OCI-LY3 (cell line): ENCODE measurements around the gene SFXN3.

ENCODE experiments used
- H2AFZ ChIP-seq: fragments of 200-600, 300-600 bp; shearing (Covaris generic); 2 replicates; pipeline ENCODE4 v1.6.0; 2014; ENCODE audit warnings: antibody characterized with exemption, low read depth, low read length
- H3K27ac ChIP-seq: fragments of 200-600, 300-600 bp; sonication (generic); 2 replicates; pipeline ENCODE4 v1.5.1; 2014; ENCODE audit warnings: mild to moderate bottlenecking, low read length, moderate library complexity, mixed read lengths
- H3K27me3 ChIP-seq: fragments of 200-600, 300-600 bp; sonication (generic); 2 replicates; pipeline ENCODE4 v1.6.1; 2014; ENCODE audit warnings: low read depth, low read length, mixed read lengths
- H3K36me3 ChIP-seq: fragments of 200-600, 300-600 bp; sonication (generic); replicated peaks from 2 replicates; pipeline ENCODE3; 2014; ENCODE audit warnings: low read depth, low read length, mixed read lengths
- H3K4me1 ChIP-seq: fragments of 300-600, 200-600 bp; sonication (generic); 2 replicates; pipeline ENCODE4 v1.6.1; 2014; ENCODE audit warnings: low read length, mixed read lengths
- H3K4me2 ChIP-seq: fragments of 200-600, 300-600 bp; sonication (generic); 2 replicates; pipeline ENCODE4 v1.6.1; 2014; ENCODE audit warnings: low read length, mixed read lengths
- H3K4me3 ChIP-seq: fragments of 300-600, 200-600 bp; sonication (generic); 2 replicates; pipeline ENCODE4 v1.5.1; 2014; ENCODE audit warnings: antibody characterized with exemption, mild to moderate bottlenecking, low read length, moderate library complexity
- H3K79me2 ChIP-seq: fragments of 300-600, 200-600 bp; shearing (Covaris generic); 2 replicates; pipeline ENCODE4 v1.6.1; 2014; ENCODE audit warnings: mild to moderate bottlenecking, low read length, mixed read lengths
- H3K9ac ChIP-seq: fragments of 300-600, 200-600 bp; shearing (Covaris generic); 2 replicates; pipeline ENCODE4 v1.6.0; 2014; ENCODE audit warnings: mild to moderate bottlenecking, low read length, moderate library complexity
- H3K9me3 ChIP-seq: fragments of 200-600, 300-600 bp; shearing (Covaris generic); 2 replicates; pipeline ENCODE4 v1.6.1; 2014; ENCODE audit warnings: low read length, mixed read lengths; ENCODE audit not compliant: insufficient read depth
- H4K20me1 ChIP-seq: fragments of 200-600, 300-600 bp; sonication (generic); 2 replicates; pipeline ENCODE4 v1.6.1; 2016; ENCODE audit warnings: low read length, mixed read lengths; ENCODE audit not compliant: insufficient read depth
- EZH2phosphoT487 ChIP-seq: fragments of 200-600 bp; shearing (Covaris generic); IDR thresholded peaks from 2 replicates; pipeline ENCODE4 v1.6.1; 2018; ENCODE audit warnings: antibody characterized with exemption, mixed run types, low read depth
- TF ChIP-seq, protein P1 (sequence below): fragments of 200-600, 300-600 bp; sonication (generic); IDR thresholded peaks from 2 replicates; pipeline ENCODE4 v1.5.1; 2014; ENCODE audit warnings: antibody characterized with exemption, low read length, low read depth

Gene SFXN3

DNA sequence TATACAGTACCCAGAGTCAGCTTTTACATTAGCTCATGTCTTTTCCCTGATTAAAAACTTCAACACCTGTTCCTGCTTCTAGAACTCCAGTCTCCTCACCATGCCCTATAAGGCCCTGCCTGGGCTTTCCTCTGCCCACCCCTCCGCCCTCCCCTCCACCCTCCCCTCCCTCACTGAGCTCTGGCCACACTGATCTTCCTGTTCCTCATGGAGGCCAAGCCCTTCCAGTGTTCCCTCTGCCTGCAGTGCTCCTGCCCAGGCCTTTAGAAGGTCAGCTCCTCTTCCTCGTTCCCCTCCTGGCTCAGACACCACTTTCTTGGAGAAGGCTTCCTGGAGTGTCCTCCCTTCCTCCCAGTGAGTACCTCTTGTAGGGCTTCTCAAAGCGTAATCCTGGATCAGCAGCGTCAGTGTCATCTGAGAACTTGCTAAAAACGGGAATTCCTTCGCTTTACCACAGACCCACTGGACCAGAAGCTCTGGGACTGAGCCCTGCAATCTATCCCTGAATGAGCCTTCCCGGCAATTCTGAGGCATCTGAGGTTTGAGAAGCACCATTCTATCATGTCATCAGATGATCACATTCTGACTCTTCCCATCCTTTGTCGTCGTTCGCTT is 3.8 kb upstream of the SFXN3 start:
- Histone ChIP-seq H3K79me2 (no peaks in the 10 kb centered on the region), H3K27me3 (peaks cover 29% of the 10 kb centered on the region), H3K36me3 (no peaks in the 10 kb centered on the region), H3K4me2 (no peak overlapping the region), H2AFZ (no peak overlapping the region), H4K20me1 (no peaks in the 10 kb centered on the region), H3K9ac (no peak overlapping the region), H3K4me1 (peaks cover 5% of the 10 kb centered on the region), H3K27ac (no peak overlapping the region), H3K9me3 (no peaks in the 10 kb centered on the region), H3K4me3 (no peak overlapping the region)
- TF ChIP-seq EZH2phosphoT487, result no peak
- TF ChIP-seq, protein P1, sequence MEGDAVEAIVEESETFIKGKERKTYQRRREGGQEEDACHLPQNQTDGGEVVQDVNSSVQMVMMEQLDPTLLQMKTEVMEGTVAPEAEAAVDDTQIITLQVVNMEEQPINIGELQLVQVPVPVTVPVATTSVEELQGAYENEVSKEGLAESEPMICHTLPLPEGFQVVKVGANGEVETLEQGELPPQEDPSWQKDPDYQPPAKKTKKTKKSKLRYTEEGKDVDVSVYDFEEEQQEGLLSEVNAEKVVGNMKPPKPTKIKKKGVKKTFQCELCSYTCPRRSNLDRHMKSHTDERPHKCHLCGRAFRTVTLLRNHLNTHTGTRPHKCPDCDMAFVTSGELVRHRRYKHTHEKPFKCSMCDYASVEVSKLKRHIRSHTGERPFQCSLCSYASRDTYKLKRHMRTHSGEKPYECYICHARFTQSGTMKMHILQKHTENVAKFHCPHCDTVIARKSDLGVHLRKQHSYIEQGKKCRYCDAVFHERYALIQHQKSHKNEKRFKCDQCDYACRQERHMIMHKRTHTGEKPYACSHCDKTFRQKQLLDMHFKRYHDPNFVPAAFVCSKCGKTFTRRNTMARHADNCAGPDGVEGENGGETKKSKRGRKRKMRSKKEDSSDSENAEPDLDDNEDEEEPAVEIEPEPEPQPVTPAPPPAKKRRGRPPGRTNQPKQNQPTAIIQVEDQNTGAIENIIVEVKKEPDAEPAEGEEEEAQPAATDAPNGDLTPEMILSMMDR, result no peak

DNA sequence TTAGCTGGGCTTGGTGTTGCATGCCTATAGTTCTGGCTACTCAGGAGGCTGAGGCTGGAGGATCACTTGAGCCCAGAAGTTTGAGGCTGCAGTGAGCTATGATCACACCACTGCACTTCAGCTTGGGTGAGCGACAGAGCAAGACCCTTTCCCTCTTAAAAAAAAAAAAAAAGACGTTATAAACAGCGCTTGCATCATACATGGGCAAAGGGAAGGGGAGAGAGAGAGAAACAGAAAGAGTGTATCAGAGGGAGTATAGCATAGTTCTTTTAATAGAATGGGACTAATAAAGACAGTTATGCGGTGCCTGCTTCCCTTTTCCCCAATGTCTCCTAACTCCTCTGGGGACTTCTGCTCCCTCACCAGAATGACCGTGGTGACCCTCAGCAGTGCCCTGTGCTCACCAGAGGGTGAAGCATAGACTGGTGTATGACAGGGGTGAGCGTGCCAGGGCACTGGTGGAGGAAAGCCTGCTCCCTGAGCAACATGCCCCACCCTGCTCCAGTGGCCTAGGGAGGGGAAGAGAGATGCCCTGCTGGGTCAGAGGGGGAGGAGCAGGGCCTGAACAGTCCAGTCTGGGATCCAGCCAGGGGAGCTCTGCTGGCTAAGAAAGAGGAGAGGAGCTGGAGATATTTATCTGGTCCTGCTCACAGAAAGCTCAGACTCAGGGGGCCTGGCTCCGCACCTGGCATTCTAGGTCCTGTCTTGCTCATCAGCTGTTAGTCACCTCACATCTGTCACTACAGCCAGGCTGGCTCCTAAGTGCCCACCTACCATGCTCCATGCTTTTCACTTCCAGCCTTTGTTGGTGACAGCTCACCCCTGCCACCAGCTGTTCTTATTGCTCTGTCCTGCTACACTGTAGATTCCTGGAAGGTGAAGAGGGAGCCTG is 2.3 kb upstream of the SFXN3 start:
- Histone ChIP-seq H3K36me3 (no peaks in the 10 kb centered on the region), H3K79me2 (no peaks in the 10 kb centered on the region), H3K27ac (no peak overlapping the region), H4K20me1 (no peaks in the 10 kb centered on the region), H3K9me3 (no peaks in the 10 kb centered on the region), H3K4me1 (peaks cover 10% of the 10 kb centered on the region), H2AFZ (no peak overlapping the region), H3K4me2 (no peak overlapping the region), H3K4me3 (no peak overlapping the region), H3K27me3 (peaks cover 29% of the 10 kb centered on the region), H3K9ac (no peak overlapping the region)
- TF ChIP-seq EZH2phosphoT487, result no peak
- TF ChIP-seq, protein P1, result no peak

DNA sequence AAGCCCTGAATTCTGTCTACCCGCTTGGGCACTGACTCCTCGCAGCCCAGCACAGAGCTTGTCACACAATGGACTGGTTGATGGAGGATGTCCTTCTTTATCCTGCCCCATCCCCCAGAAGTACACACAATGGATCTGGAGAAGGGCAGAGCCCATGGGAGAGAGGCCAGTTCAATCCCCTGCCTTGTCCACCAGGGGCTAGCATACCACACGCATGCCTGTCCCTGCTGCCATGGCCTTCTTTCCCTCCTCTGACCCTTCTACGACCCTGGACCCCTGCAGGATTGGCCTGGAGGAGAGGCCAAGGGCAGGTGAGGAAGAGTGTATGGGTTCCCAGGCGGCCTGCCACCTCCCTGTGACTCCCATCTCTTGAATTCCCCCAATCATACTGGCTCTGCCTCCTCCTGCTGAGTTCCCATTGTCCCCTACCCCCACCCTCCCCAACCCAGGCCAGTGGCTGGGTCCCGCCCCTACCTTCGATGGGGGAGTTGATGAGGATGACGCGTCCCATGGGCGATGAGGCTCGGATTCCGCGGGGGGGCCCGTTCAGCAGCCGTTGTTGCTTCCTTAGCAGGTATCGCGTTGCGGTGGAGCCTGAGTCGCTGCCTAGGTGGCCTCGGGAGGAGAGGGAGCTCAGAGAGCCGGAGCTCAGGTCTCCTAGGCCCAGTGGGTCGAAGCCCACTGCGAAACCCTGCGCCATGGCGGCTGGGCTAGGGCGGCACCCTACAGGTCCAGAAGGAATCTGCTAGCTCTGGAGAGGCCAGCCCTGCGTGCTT is 1.3 kb upstream of the SFXN3 start:
- Histone ChIP-seq H3K9ac (no peak overlapping the region), H3K4me3 (no peak overlapping the region)

More for the DNA sequence above, 1.3 kb upstream of the SFXN3 start:
- Histone ChIP-seq H3K27me3 (peaks cover 29% of the 10 kb centered on the region), H3K79me2 (no peaks in the 10 kb centered on the region), H3K9me3 (no peaks in the 10 kb centered on the region), H3K27ac (no peak overlapping the region), H3K4me2 (no peak overlapping the region), H2AFZ (no peak overlapping the region), H4K20me1 (no peaks in the 10 kb centered on the region), H3K4me1 (peaks cover 10% of the 10 kb centered on the region), H3K36me3 (no peaks in the 10 kb centered on the region)
- TF ChIP-seq EZH2phosphoT487, result no peak
- TF ChIP-seq, protein P1, result no peak
